Measurements from ENCODE around the gene ZNF528. TPM values are rescaled to one million over a fixed set of nuclear protein-coding genes. Genes with fewer than 3 reads are reported as not detected.

The ZNF528 gene
- total RNA-seq, 1 experiment from 2014 or later, result 1.9 TPM

Other genes with a start within 250 kb of the ZNF528 start
- 4.0 and 5.0 TPM in 2 replicates for gene ZNF836, start 226.2 kb upstream of the ZNF528 start, total RNA-seq (2014; rRNA removed; shearing (Covaris generic); ENCODE audit: low replicate concordance)
- gene PPP2R1A, start 207.8 kb upstream of the ZNF528 start, total RNA-seq (2014; rRNA removed; shearing (Covaris generic); ENCODE audit: low replicate concordance), result 74.0 and 171 TPM in 2 replicates
- gene ZNF766, start 128.3 kb upstream of the ZNF528 start, total RNA-seq (2014; rRNA removed; shearing (Covaris generic); ENCODE audit: low replicate concordance), result 12.3 and 32.7 TPM in 2 replicates
- gene ZNF480, start 100.7 kb upstream of the ZNF528 start, total RNA-seq (2014; rRNA removed; shearing (Covaris generic); ENCODE audit: low replicate concordance), result 2.7 and 3.8 TPM in 2 replicates
- 0.15 and 2.4 TPM in 2 replicates for gene ZNF610, start 61.6 kb upstream of the ZNF528 start, total RNA-seq (2014; rRNA removed; shearing (Covaris generic); ENCODE audit: low replicate concordance)
- gene ZNF880, start 27.9 kb upstream of the ZNF528 start, total RNA-seq (2014; rRNA removed; shearing (Covaris generic); ENCODE audit: low replicate concordance), result 1.9 and 2.3 TPM in 2 replicates
- not detected in 2 replicates for gene ZNF534, start 31.3 kb downstream of the ZNF528 start, total RNA-seq (2014; rRNA removed; shearing (Covaris generic); ENCODE audit: low replicate concordance)
- 0.07 TPM in 1 of 2 replicates, not detected in the other for gene ZNF578, start 55.7 kb downstream of the ZNF528 start, total RNA-seq (2014; rRNA removed; shearing (Covaris generic); ENCODE audit: low replicate concordance)
- gene ZNF808, start 129.8 kb downstream of the ZNF528 start, total RNA-seq (2014; rRNA removed; shearing (Covaris generic); ENCODE audit: low replicate concordance), result 6.2 and 31.2 TPM in 2 replicates
- gene ZNF701, start 172.4 kb downstream of the ZNF528 start, total RNA-seq (2014; rRNA removed; shearing (Covaris generic); ENCODE audit: low replicate concordance), result 3.1 and 6.4 TPM in 2 replicates
- 18.5 and 29.2 TPM in 2 replicates for gene ZNF83, start 240.5 kb downstream of the ZNF528 start, total RNA-seq (2014; rRNA removed; shearing (Covaris generic); ENCODE audit: low replicate concordance)

Data from MG63 (cell line).